Measurements from ENCODE around the gene SDC1.

SDC1 gene

GRCh38 chr2:20226152-20226545 is 1.2 kb upstream of the SDC1 start:
- no peak for DNase-seq

- peak; percentile 26 for DNase-seq
Observed at GRCh38 chr2:20225294-20226151, 593 bp upstream of the SDC1 start.

- DNase-seq = no peak
Observed at GRCh38 chr2:20224164-20224715, 690 bp downstream of the SDC1 start.

GRCh38 chr2:20223407-20224163 is 1.3 kb downstream of the SDC1 start:
- no peak for DNase-seq

- DNase-seq = no peak
Observed at GRCh38 chr2:20222769-20223406, 2.0 kb downstream of the SDC1 start.

- DNase-seq = no peak
Observed at GRCh38 chr2:20222014-20222768, 2.7 kb downstream of the SDC1 start.

GRCh38 chr2:20221555-20221973 is 3.4 kb downstream of the SDC1 start:
- DNase-seq = no peak

- DNase-seq = no peak
Observed at GRCh38 chr2:20220806-20221554, 4.0 kb downstream of the SDC1 start.

GRCh38 chr2:20219763-20220380 is 5.1 kb downstream of the SDC1 start:
- DNase-seq = no peak

GRCh38 chr2:20218331-20219320 is 6.3 kb downstream of the SDC1 start:
- no peak for DNase-seq

GRCh38 chr2:20217041-20217970 is 7.6 kb downstream of the SDC1 start:
- no peak for DNase-seq

GRCh38 chr2:20216130-20217025 is 8.6 kb downstream of the SDC1 start:
- no peak for DNase-seq

- DNase-seq = no peak
Observed at GRCh38 chr2:20215183-20216040, 9.5 kb downstream of the SDC1 start.

GRCh38 chr2:20214566-20215182 is 10.3 kb downstream of the SDC1 start:
- DNase-seq = no peak

GRCh38 chr2:20213651-20214565 is 11.0 kb downstream of the SDC1 start:
- DNase-seq = no peak
